Lung (tissue), 12 donors: ENCODE data around the gene ZNF358. TPM values are rescaled to one million over a fixed set of nuclear protein-coding genes. Genes with fewer than 3 reads are reported as not detected.

Experiments used
- ATAC-seq: fragments of 200-7000 bp; cut with Tn5 transposase; one replicate; pipeline ENCODE4 v1.9.1; 2020; ENCODE audit warnings: moderate number of reproducible peaks; ENCODE audit not compliant: insufficient read depth, low FRiP score
- DNase-seq, 3 donors: peaks; one replicate each; pipeline ENCODE4 v3.0.0-alpha.2; 2013 to 2017
- H3K27ac ChIP-seq, 2 donors: one replicate each; pipeline ENCODE4 v1.5.1; 2013; ENCODE audit warnings: mild to moderate bottlenecking in 2 of 2, moderate library complexity in 2 of 2, control low read depth in 1 of 2, inconsistent platforms in 1 of 2, low read depth in 1 of 2, low read length in 1 of 2
- H3K27me3 ChIP-seq, 3 donors: one replicate each; pipeline ENCODE4 v1.5.1; 2013; ENCODE audit warnings: low read length in 2 of 3; ENCODE audit not compliant: control insufficient read depth in 3 of 3, insufficient read depth in 3 of 3
- H3K36me3 ChIP-seq, 4 donors: one replicate each; pipeline ENCODE4 v1.5.1; 2013; ENCODE audit warnings: low read length in 4 of 4, mild to moderate bottlenecking in 1 of 4, moderate library complexity in 1 of 4; ENCODE audit not compliant: control insufficient read depth in 4 of 4, insufficient read depth in 4 of 4
- H3K4me1 ChIP-seq, 5 donors: one replicate each; pipeline ENCODE4 v1.5.1; 2013; ENCODE audit warnings: low read length in 5 of 5, mild to moderate bottlenecking in 2 of 5, moderate library complexity in 1 of 5; ENCODE audit not compliant: control insufficient read depth in 5 of 5, insufficient read depth in 5 of 5
- H3K4me3 ChIP-seq: one replicate; pipeline ENCODE4 v1.5.1; 2013; ENCODE audit warnings: mild to moderate bottlenecking, control low read depth, moderate library complexity
- H3K9ac ChIP-seq, 2 donors: one replicate each; pipeline ENCODE4 v1.5.1; 2013; ENCODE audit warnings: low read length in 2 of 2, control low read depth in 1 of 2; ENCODE audit not compliant: insufficient read depth in 1 of 2
- H3K9me3 ChIP-seq, 4 donors: one replicate each; pipeline ENCODE4 v1.5.1; 2013; ENCODE audit warnings: low read length in 3 of 4, mild to moderate bottlenecking in 1 of 4, moderate library complexity in 1 of 4; ENCODE audit not compliant: control insufficient read depth in 4 of 4, insufficient read depth in 3 of 4
- WGBS, 2 donors: extraction: QIAGEN DNeasy Blood & Tissue Kit; methylation state at CpG; one replicate each; pipeline ENCODE4 v1.1.7; 2013; 5-methylcytosine and 5-hydroxymethylcytosine counted together
- polyA plus RNA-seq, 2 donors: library from polyadenylated mRNA; stranded (reverse); fragments of 200-250 nt; gene quantifications; one replicate each; pipeline ENCODE4 v1.2.1, GENCODE V29; 2013
- total RNA-seq, 2 donors: library from RNA; depleted of rRNA in 1 of 2; stranded (reverse); fragments of >200 nt in 1 of 2; gene quantifications; one replicate each; pipeline ENCODE4 v1.2.1, GENCODE V29; 2014 to 2021
- TF ChIP-seq, protein P1 (sequence below): IDR thresholded peaks from 2 replicates; pipeline ENCODE4 v1.5.1; 2012; ENCODE audit warnings: mild to moderate bottlenecking; ENCODE audit errors: control extremely low read depth, extremely low read depth
- donor health status: control.
- donor health status: control.
- donor health status: Bipolar disorder and iron deficiency.
- donor health status: healthy.
- donor health status: DM: yes; HTN: yes; CAD: no.

ZNF358 gene
- total and polyA plus RNA-seq, 4 donors: 24.2 to 71.8 (median 34.7) TPM

GRCh38 chr19:7475665-7476064 lies 40.2 kb upstream of the ZNF358 start:
- H3K36me3 ChIP-seq: peaks cover 0 to 17% (median under 1%) of the 10 kb centered on the region in 4 donors
- ATAC-seq (no peak), DNase-seq (no peak)
- H3K4me3 ChIP-seq: no peak overlapping the region
- no peaks in the 10 kb centered on the region for H3K9me3 ChIP-seq
- H3K27ac ChIP-seq: no peak overlapping the region
- peaks cover 0 to 6% (median 0%) of the 10 kb centered on the region in 5 donors for H3K4me1 ChIP-seq
- H3K27me3 ChIP-seq: no peaks in the 10 kb centered on the region
- TF ChIP-seq, protein P1, sequence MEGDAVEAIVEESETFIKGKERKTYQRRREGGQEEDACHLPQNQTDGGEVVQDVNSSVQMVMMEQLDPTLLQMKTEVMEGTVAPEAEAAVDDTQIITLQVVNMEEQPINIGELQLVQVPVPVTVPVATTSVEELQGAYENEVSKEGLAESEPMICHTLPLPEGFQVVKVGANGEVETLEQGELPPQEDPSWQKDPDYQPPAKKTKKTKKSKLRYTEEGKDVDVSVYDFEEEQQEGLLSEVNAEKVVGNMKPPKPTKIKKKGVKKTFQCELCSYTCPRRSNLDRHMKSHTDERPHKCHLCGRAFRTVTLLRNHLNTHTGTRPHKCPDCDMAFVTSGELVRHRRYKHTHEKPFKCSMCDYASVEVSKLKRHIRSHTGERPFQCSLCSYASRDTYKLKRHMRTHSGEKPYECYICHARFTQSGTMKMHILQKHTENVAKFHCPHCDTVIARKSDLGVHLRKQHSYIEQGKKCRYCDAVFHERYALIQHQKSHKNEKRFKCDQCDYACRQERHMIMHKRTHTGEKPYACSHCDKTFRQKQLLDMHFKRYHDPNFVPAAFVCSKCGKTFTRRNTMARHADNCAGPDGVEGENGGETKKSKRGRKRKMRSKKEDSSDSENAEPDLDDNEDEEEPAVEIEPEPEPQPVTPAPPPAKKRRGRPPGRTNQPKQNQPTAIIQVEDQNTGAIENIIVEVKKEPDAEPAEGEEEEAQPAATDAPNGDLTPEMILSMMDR: no peak
- no peak overlapping the region for H3K9ac ChIP-seq
- WGBS, 2 donors: 94 to 97% methylated on average over 5 to 6 of the region's 6 CpGs

DNA sequence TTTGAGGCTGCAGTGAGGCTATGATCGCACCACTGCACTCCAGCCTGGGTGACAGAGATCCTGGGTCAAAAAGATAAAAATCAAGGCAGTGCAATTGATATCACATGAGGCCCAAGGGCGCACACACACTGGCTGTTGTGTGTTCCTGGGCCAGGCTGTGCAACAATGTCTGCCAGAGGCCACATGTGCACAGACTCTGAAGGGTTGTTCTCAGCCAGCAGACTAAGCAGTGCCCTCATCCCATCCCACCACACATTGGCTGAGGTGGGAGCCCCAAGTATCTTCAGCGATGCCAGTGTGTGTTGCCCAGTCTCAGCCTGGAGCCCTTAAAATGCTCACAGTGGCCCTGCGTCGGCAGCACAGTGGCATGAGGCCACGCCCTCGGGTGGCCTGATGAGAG lies 39.7 kb upstream of the ZNF358 start:
- Histone ChIP-seq H3K27me3 (no peaks in the 10 kb centered on the region), H3K36me3 (peaks cover 0 to 11% (median 0%) of the 10 kb centered on the region in 4 donors), H3K27ac (no peak overlapping the region), H3K9ac (no peak overlapping the region), H3K4me3 (no peak overlapping the region), H3K4me1 (peaks cover 0 to 6% (median 0%) of the 10 kb centered on the region in 5 donors), H3K9me3 (no peaks in the 10 kb centered on the region)
- ATAC-seq (no peak), DNase-seq (no peak)
- WGBS, 2 donors: 81% methylated on average over 7 of the region's 7 CpGs
- TF ChIP-seq, protein P1: no peak

GRCh38 chr19:7476777-7477494 lies 39.0 kb upstream of the ZNF358 start:
- TF ChIP-seq, protein P1: no peak
- H3K9ac ChIP-seq: no peak overlapping the region
- H3K9me3 ChIP-seq: no peaks in the 10 kb centered on the region
- WGBS, 2 donors: 72 to 85% methylated on average over 35 of the region's 35 CpGs
- DNase-seq (peak; percentile 30 to 54 (median 40)), ATAC-seq (no peak)
- H3K4me3 ChIP-seq: no peak overlapping the region
- peaks cover 0 to 6% (median 0%) of the 10 kb centered on the region in 5 donors for H3K4me1 ChIP-seq
- peaks cover 0 to 6% (median 0%) of the 10 kb centered on the region in 4 donors for H3K36me3 ChIP-seq
- no peaks in the 10 kb centered on the region for H3K27me3 ChIP-seq
- H3K27ac ChIP-seq: no peak overlapping the region
